Glomerular endothelial cell (primary cell): Measurements from ENCODE around the gene TMEM9B. TPM values are rescaled to one million over a fixed set of nuclear protein-coding genes. Genes with fewer than 3 reads are reported as not detected.
A peak's percentile ranks its signal among the peaks of the same experiment; 100 is the strongest.
"Not testable (repeated sequence)": the region's sequence is repeated elsewhere in the genome, so short reads cannot be mapped to it uniquely, and the experiment has no call there.

Source experiments
- DNase-seq: peaks from one replicate; pipeline ENCODE4 v3.0.0-alpha.2; 2011; ENCODE audit warnings: low read depth, low spot score; ENCODE audit errors: extremely low read depth
- total RNA-seq: library from RNA; depleted of rRNA; stranded (reverse); fragments of >200 nt; gene quantifications from 2 replicates; pipeline ENCODE4 v1.2.3, GENCODE V29; 2015

TMEM9B gene
- 40.3 and 44.5 TPM in 2 replicates for total RNA-seq

- DNase-seq = no peak
Observed at GRCh38 chr11:8964324-8965320, at the start of gene TMEM9B. TMEM9B (minus strand) TSS chr11:8964442; CDS start chr11:8964313, 129 bp downstream.

GRCh38 chr11:9013373-9013772 lies 49.1 kb upstream of the TMEM9B start:
- no peak for DNase-seq

GRCh38 chr11:9009538-9009937 lies 45.3 kb upstream of the TMEM9B start:
- DNase-seq = not testable (repeated sequence)

GRCh38 chr11:9008661-9009060 lies 44.4 kb upstream of the TMEM9B start:
- no peak for DNase-seq

- DNase-seq = no peak
Observed at GRCh38 chr11:9008011-9008550, 43.8 kb upstream of the TMEM9B start.

- DNase-seq = no peak
Observed at GRCh38 chr11:9005087-9005486, 40.8 kb upstream of the TMEM9B start.

- DNase-seq = no peak
Observed at GRCh38 chr11:9004183-9004926, 40.1 kb upstream of the TMEM9B start.

GRCh38 chr11:9003573-9004182 lies 39.4 kb upstream of the TMEM9B start, which contains the start of gene NRIP3:
NRIP3 (minus strand) TSS chr11:9004001; CDS start chr11:9003935, 66 bp downstream.
- DNase-seq = no peak

GRCh38 chr11:9002920-9003572 lies 38.8 kb upstream of the TMEM9B start:
- no peak for DNase-seq

- peak; percentile 62 for DNase-seq
Observed at GRCh38 chr11:9001736-9002135, 37.5 kb upstream of the TMEM9B start.

- DNase-seq = no peak
Observed at GRCh38 chr11:8998017-8998416, 33.8 kb upstream of the TMEM9B start.

- no peak for DNase-seq
Observed at GRCh38 chr11:8997451-8997850, 33.2 kb upstream of the TMEM9B start.

- no peak for DNase-seq
Observed at GRCh38 chr11:8989453-8989852, 25.2 kb upstream of the TMEM9B start.

GRCh38 chr11:8988329-8989234 lies 24.3 kb upstream of the TMEM9B start:
- no peak for DNase-seq

- DNase-seq = no peak
Observed at GRCh38 chr11:8987446-8987845, 23.2 kb upstream of the TMEM9B start.

- DNase-seq = not testable (repeated sequence)
Observed at GRCh38 chr11:8986772-8987171, 22.5 kb upstream of the TMEM9B start.

GRCh38 chr11:8985462-8985861 lies 21.2 kb upstream of the TMEM9B start:
- DNase-seq = no peak

- DNase-seq = no peak
Observed at GRCh38 chr11:8983552-8983951, 19.3 kb upstream of the TMEM9B start.

- DNase-seq = no peak
Observed at GRCh38 chr11:8980485-8980884, 16.2 kb upstream of the TMEM9B start.
